Loucy (cell line): ENCODE results near the gene IFNAR2.

Source experiments
- H2AFZ ChIP-seq: fragments of 200-600 bp; sonication (generic); 2 replicates; pipeline ENCODE4 v1.6.0; 2016; ENCODE audit warnings: antibody characterized with exemption, mild to moderate bottlenecking, low read length, moderate library complexity
- H3F3A ChIP-seq: fragments of 200-600 bp; 2 replicates; pipeline ENCODE4 v1.6.0; 2016; ENCODE audit warnings: antibody characterized with exemption, low read depth, mild to moderate bottlenecking
- H3K27me3 ChIP-seq: fragments of 200-600 bp; sonication (generic); 2 replicates; pipeline ENCODE4 v1.6.1; 2014; ENCODE audit warnings: low read length, mild to moderate bottlenecking; ENCODE audit not compliant: insufficient read depth, poor library complexity, severe bottlenecking
- H3K36me3 ChIP-seq: fragments of 200-600 bp; sonication (generic); 2 replicates; pipeline ENCODE4 v1.6.1; 2016; ENCODE audit warnings: low read length; ENCODE audit not compliant: insufficient read depth
- H3K4me1 ChIP-seq: fragments of 200-600 bp; sonication (generic); 2 replicates; pipeline ENCODE4 v1.5.1; 2014; ENCODE audit warnings: low read length, mild to moderate bottlenecking; ENCODE audit not compliant: insufficient read depth, poor library complexity, severe bottlenecking
- H3K4me2 ChIP-seq: fragments of 200-600 bp; sonication (generic); 2 replicates; pipeline ENCODE4 v1.6.0; 2014; ENCODE audit warnings: antibody characterized with exemption, low read length, low read depth, mild to moderate bottlenecking; ENCODE audit not compliant: poor library complexity, severe bottlenecking
- H3K4me3 ChIP-seq: fragments of 200-600 bp; sonication (generic); 2 replicates; pipeline ENCODE4 v1.5.1; 2014; ENCODE audit warnings: low read length, mild to moderate bottlenecking, mixed read lengths; ENCODE audit not compliant: poor library complexity, severe bottlenecking
- H3K79me2 ChIP-seq: fragments of 200-600 bp; sonication (generic); 2 replicates; pipeline ENCODE4 v1.6.1; 2014; ENCODE audit warnings: low read length; ENCODE audit not compliant: insufficient read depth
- H3K9ac ChIP-seq: fragments of 200-600 bp; sonication (generic); 2 replicates; pipeline ENCODE4 v1.6.0; 2014; ENCODE audit warnings: mild to moderate bottlenecking, low read depth, low read length, moderate library complexity; ENCODE audit not compliant: poor library complexity, severe bottlenecking
- H3K9me2 ChIP-seq: fragments of 200-600 bp; sonication (generic); replicated peaks from 2 replicates; pipeline ENCODE4 v1.6.1; 2016; ENCODE audit warnings: low read depth, low read length, mixed read lengths
- H3K9me3 ChIP-seq: fragments of 200-600 bp; sonication (generic); 2 replicates; pipeline ENCODE4 v1.6.1; 2014; ENCODE audit warnings: mild to moderate bottlenecking, antibody characterized with exemption, low read length, low read depth; ENCODE audit not compliant: insufficient read depth
- H4K20me1 ChIP-seq: fragments of 200-600 bp; sonication (generic); 2 replicates; pipeline ENCODE4 v1.6.0; 2014; ENCODE audit warnings: antibody characterized with exemption, low read length, mild to moderate bottlenecking; ENCODE audit not compliant: insufficient read depth, poor library complexity, severe bottlenecking
- CTCF ChIP-seq: fragments of 200-600 bp; sonication (generic); conservative IDR thresholded peaks from 2 replicates; pipeline ENCODE4 v1.5.1; 2014; ENCODE audit warnings: mild to moderate bottlenecking, antibody characterized with exemption, low read length
- EZH2phosphoT487 ChIP-seq: fragments of 200-600 bp; IDR thresholded peaks from 2 replicates; pipeline ENCODE4 v1.6.1; 2018; ENCODE audit warnings: antibody characterized with exemption, mild to moderate bottlenecking, moderate library complexity, borderline replicate concordance

IFNAR2 gene

DNA sequence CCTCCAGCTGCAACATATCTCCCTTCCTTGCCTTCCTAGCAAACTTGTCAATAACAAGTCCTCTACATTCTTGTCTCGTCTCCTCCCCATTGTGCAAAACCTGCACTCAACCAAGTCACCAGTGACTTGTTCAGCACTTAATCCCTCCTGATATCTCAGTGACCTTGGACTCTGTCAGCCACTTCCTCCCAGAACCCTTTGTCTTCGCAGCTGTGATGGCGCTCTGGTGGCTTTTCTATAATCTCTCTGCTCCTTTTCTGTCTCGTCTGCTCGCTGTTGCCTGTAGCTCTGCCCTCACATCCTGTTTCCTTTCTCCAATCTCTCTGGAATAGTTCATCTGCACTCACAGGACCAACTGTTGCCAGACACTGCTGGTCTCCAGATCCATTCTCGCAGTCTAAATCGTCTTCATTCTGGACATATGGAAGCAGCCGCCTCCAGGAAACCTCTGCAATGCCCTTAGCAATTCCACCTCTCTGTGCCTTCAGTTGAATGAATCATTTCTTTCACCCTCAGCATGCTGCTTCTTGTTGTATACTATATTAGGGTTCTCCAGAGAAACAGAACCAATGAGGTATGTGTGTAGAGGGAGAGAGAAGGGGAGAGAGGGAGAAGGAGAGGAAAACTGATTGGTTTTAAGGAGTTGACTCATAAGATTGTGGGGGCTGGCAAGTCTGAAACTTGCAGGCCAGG is 17.4 kb upstream of the IFNAR2 start:
- Histone ChIP-seq H4K20me1 (no peaks in the 10 kb centered on the region), H3K4me1 (peaks cover 45% of the 10 kb centered on the region), H3K9ac (peak overlapping the region; percentile 47), H3K27me3 (no peaks in the 10 kb centered on the region), H3F3A (no peaks in the 10 kb centered on the region), H3K9me2 (no peaks in the 10 kb centered on the region), H3K4me3 (peak overlapping the region; percentile 26), H3K4me2 (peak overlapping the region; percentile 33), H3K9me3 (peaks cover 10% of the 10 kb centered on the region; the same call in 1 of the 2 replicates), H3K79me2 (no peaks in the 10 kb centered on the region), H3K36me3 (no peaks in the 10 kb centered on the region), H2AFZ (peak overlapping the region; percentile 61)
- TF ChIP-seq CTCF, result no peak
- TF ChIP-seq EZH2phosphoT487, result no peak

DNA sequence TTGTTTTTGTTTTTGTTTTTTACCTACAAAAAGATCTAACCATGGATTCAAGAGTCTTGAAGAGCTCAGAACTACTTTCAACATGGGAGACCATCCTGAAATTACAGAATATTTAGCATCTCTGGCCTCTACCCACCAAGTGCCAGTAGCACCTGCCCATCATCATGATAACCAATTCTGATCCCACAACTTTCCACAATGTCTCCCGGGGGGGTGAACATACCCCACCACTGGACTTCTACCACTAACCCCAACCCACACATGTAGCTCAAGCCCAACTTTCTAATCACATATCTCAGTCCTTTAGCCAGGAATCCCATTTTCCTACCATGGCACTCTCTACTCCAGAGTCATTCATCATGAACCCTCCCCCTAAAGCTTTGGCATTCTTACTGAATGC is 15.7 kb upstream of the IFNAR2 start:
- no peaks in the 10 kb centered on the region for H4K20me1 ChIP-seq
- H3K79me2 ChIP-seq, result no peaks in the 10 kb centered on the region
- no peaks in the 10 kb centered on the region for H3K27me3 ChIP-seq
- no peaks in the 10 kb centered on the region for H3F3A ChIP-seq
- H3K4me2 ChIP-seq, result no peak overlapping the region
- peaks cover 45% of the 10 kb centered on the region for H3K4me1 ChIP-seq
- no peak overlapping the region for H2AFZ ChIP-seq
- no peak overlapping the region for H3K4me3 ChIP-seq
- no peaks in the 10 kb centered on the region for H3K9me2 ChIP-seq
- H3K9ac ChIP-seq, result no peak overlapping the region
- no peak for TF ChIP-seq EZH2phosphoT487
- no peak for TF ChIP-seq CTCF
- no peaks in the 10 kb centered on the region for H3K36me3 ChIP-seq
- no peaks in the 10 kb centered on the region for H3K9me3 ChIP-seq

DNA sequence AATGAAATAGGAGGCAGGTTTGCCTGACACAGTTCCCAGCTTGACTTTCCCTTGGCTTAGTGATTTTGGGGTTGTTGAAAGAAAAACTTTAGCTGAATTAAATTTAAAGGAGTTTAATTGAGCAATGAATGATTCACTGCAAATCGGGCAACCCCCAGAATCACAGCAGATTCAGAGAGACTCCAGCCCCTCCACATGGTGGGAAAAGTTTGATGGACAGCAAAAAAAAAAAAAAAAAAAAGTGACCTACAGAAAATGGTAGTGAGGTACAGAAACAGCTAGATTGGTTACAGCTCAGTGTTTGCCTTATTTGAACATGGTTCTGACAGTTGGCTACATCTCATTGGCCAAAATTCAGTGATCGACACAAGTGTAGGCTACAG is 12.6 kb upstream of the IFNAR2 start:
- Histone ChIP-seq H3K4me3 (no peak overlapping the region), H3F3A (no peaks in the 10 kb centered on the region), H3K36me3 (no peaks in the 10 kb centered on the region), H3K9ac (peak overlapping the region; percentile 63), H2AFZ (no peak overlapping the region), H3K9me3 (no peaks in the 10 kb centered on the region), H3K4me2 (no peak overlapping the region), H3K27me3 (no peaks in the 10 kb centered on the region), H4K20me1 (no peaks in the 10 kb centered on the region), H3K4me1 (peaks cover 37% of the 10 kb centered on the region), H3K9me2 (no peaks in the 10 kb centered on the region), H3K79me2 (no peaks in the 10 kb centered on the region)
- TF ChIP-seq EZH2phosphoT487, result no peak
- TF ChIP-seq CTCF, result no peak
